ENCODE data around the gene COA7. TPM values are rescaled to one million over a fixed set of nuclear protein-coding genes. Genes with fewer than 3 reads are reported as not detected.

Gene COA7
- total and polyA plus RNA-seq, 10 of the 15 experiments (the other 5 are each of a cell fraction or from before 2014, with no cell fraction given), result 7.5 to 20.2 (median 15.4) TPM

- BruUV-seq (replicated peaks), result no TSS peak
- Histone ChIP-seq H3K4me2 (ENCODE audit: control insufficient read depth, insufficient read depth) (no peak overlapping the region), H3K36me3 (ENCODE audit: control insufficient read depth in 2 of 2, insufficient read depth in 2 of 2, low read length in 1 of 2) (no peaks in the 10 kb centered on the region), H2AFZ (ENCODE audit: control insufficient read depth, low read depth, low read length) (no peak overlapping the region), H3K9ac (ENCODE audit: control insufficient read depth, insufficient read depth, low read length) (no peak overlapping the region), H3K27me3 (replicated peaks in 1 of 2; ENCODE audit: control insufficient read depth in 2 of 2, insufficient read depth in 2 of 2, low read length in 1 of 2) (peaks cover 1 to 8% of the 10 kb centered on the region in 2 experiments; a peak in 2 of 4 replicates), H4K20me1 (ENCODE audit: control insufficient read depth, insufficient read depth) (no peaks in the 10 kb centered on the region), H3K4me3 (no peak overlapping the region), H3K79me2 (ENCODE audit: control insufficient read depth, insufficient read depth, low read length) (no peaks in the 10 kb centered on the region), H3K27ac (ENCODE audit: control insufficient read depth, insufficient read depth) (no peak overlapping the region), H3K9me3 (replicated peaks; ENCODE audit: control insufficient read depth, insufficient read depth, low read length) (no peaks in the 10 kb centered on the region; the same call in 2 of the 3 replicates), H3K4me1 (ENCODE audit: control insufficient read depth, insufficient read depth, low read length) (peaks cover 38% of the 10 kb centered on the region)
- intact Hi-C loops (cut with micrococcal nuclease; ENCODE audit: unreplicated experiment) (no loop called here), in situ Hi-C loops (cut with MboI) (no loop called here)
- POLR2A ChIA-PET, result interaction anchor here (0.5 to 1.1 kb wide), 2 partner anchors 13 to 83 kb away, joined by 3 to 6 read pairs; partner anchors contain the start of gene TUT4
- DNase-seq (ENCODE audit: low read depth, low spot score) (no peak), FAIRE-seq (no peak), ATAC-seq (no peak)
- WGBS (ENCODE audit: insufficient coverage, insufficient replicate concordance, low lambda C conversion rate, missing lambda C conversion rate), result 73% methylated on average over 4 of the region's 4 CpGs
- SMC1A ChIA-PET (ENCODE audit: uncharacterized antibody, unreplicated experiment), result interaction anchor here (0.7 to 4.0 kb wide), 8 partner anchors 24 to 605 kb away, joined by 3 to 26 read pairs (median 5); partner anchors contain the start of gene GPX7
- CTCF ChIA-PET, result interaction anchor here (0.7 to 1.8 kb wide), 3 partner anchors 13 to 103 kb away, joined by 3 to 6 read pairs (median 3); partner anchors contain the start of gene TUT4
- RAD21 ChIA-PET (ENCODE audit: unreplicated experiment), result interaction anchor here (1.0 to 1.1 kb wide), 3 partner anchors 14 to 51 kb away, joined by 3 read pairs; no protein-coding TSS in a partner anchor
- no peak for TF ChIP-seq TBL1XR1 (IDR thresholded peaks at IDR 0.05; ENCODE audit: low read depth, low read length)
- no peak for TF ChIP-seq CBFB (IDR thresholded peaks at IDR 0.05; ENCODE audit: low read depth)
- no peak for TF ChIP-seq NRF1 (conservative IDR thresholded peaks at IDR 0.05; ENCODE audit: low read depth, low read length)
- no peak for TF ChIP-seq ZNF274 (IDR thresholded peaks at IDR 0.05; ENCODE audit: insufficient read depth, insufficient read length)
- TF ChIP-seq EGR1 (IDR thresholded peaks at IDR 0.05; ENCODE audit: borderline replicate concordance in 1 of 2, low read depth in 2 of 2, low read length in 2 of 2), result no peak
- no peak for TF ChIP-seq PAX8 (IDR thresholded peaks at IDR 0.05)
- no peak for TF ChIP-seq RUNX3 (IDR thresholded peaks at IDR 0.05; ENCODE audit: low read length)
- TF ChIP-seq ZNF687 (IDR thresholded peaks at IDR 0.05), result peak; percentile 76
- TF ChIP-seq SRF (IDR thresholded peaks at IDR 0.05; ENCODE audit: low read depth in 2 of 2, low read length in 2 of 2), result no peak
- TF ChIP-seq MYB (IDR thresholded peaks at IDR 0.05; ENCODE audit: borderline replicate concordance, low read depth, low read length), result no peak
- TF ChIP-seq TARDBP (IDR thresholded peaks at IDR 0.05; ENCODE audit: borderline replicate concordance), result no peak
- no peak for TF ChIP-seq IRF3 (IDR thresholded peaks at IDR 0.05)
- TF ChIP-seq RAD51 (IDR thresholded peaks at IDR 0.05), result peak; percentile 71
- TF ChIP-seq NBN (IDR thresholded peaks at IDR 0.05), result no peak
- no peak for TF ChIP-seq STAT3 (IDR thresholded peaks at IDR 0.05; ENCODE audit: low read depth, low read length)
- TF ChIP-seq CEBPZ (IDR thresholded peaks at IDR 0.05; ENCODE audit: low read depth, low read length), result no peak
Measured at GRCh38 chr1:52635321-52636089, 62.6 kb downstream of the COA7 start.
